Esophagus squamous epithelium (tissue), 4 donors: ENCODE data around the gene STEAP4.
"Not testable (repeated sequence)": the region's sequence is repeated elsewhere in the genome, so short reads cannot be mapped to it uniquely, and the experiment has no call there.

Experiments
- CTCF ChIP-seq, 6 experiments: fragments of 450-650 bp in 4 of 6; fragments of 200-600 bp in 2 of 6; sonication (generic) in 2 of 6; IDR thresholded peaks; one replicate each; pipeline ENCODE4 v1.5.1; 2016 to 2019; ENCODE audit warnings: antibody characterized with exemption in 6 of 6, mild to moderate bottlenecking in 4 of 6, moderate library complexity in 4 of 6
- POLR2A ChIP-seq, 4 donors: fragments of 450-650 bp; IDR thresholded peaks; one replicate each; pipeline ENCODE4 v1.6.1; 2017; ENCODE audit warnings: antibody characterized with exemption in 4 of 4, mild to moderate bottlenecking in 4 of 4, moderate library complexity in 3 of 4

- not testable (repeated sequence) for TF ChIP-seq POLR2A, CTCF (IDR thresholded peaks at IDR 0.05)
These were observed 48.4 kb downstream of the STEAP4 start for GRCh38 chr7:88258296-88258695.
